ENCODE data around the gene VMO1.

DNA sequence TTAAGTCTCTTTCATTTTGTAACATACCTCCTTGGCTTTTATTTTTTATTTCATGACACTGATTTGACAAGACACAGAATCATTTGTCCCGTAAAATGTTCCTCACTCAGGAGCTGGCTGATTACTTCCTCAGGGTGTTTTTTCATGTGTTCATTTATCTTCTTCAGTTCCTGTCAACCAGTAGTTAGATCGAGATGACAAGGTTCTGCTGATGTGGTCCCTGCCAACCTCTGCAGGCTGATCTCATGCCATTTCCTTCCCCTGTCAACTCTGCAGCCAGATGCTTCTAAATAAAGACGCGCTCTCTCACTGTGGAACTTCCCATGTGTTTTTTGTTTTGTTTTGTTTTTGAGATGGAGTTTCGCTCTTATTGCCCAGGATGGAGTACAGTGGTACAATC lies 38.3 kb downstream of the VMO1 start:
- TF ChIP-seq, protein P1, sequence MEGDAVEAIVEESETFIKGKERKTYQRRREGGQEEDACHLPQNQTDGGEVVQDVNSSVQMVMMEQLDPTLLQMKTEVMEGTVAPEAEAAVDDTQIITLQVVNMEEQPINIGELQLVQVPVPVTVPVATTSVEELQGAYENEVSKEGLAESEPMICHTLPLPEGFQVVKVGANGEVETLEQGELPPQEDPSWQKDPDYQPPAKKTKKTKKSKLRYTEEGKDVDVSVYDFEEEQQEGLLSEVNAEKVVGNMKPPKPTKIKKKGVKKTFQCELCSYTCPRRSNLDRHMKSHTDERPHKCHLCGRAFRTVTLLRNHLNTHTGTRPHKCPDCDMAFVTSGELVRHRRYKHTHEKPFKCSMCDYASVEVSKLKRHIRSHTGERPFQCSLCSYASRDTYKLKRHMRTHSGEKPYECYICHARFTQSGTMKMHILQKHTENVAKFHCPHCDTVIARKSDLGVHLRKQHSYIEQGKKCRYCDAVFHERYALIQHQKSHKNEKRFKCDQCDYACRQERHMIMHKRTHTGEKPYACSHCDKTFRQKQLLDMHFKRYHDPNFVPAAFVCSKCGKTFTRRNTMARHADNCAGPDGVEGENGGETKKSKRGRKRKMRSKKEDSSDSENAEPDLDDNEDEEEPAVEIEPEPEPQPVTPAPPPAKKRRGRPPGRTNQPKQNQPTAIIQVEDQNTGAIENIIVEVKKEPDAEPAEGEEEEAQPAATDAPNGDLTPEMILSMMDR (IDR thresholded peaks at IDR 0.05) = no peak
- no peak for TF ChIP-seq ZFX (IDR thresholded peaks at IDR 0.05; ENCODE audit: borderline replicate concordance)

Measured in 22Rv1 (cell line).